ENCODE results near the gene RAG2. TPM values are rescaled to one million over a fixed set of nuclear protein-coding genes. Genes with fewer than 3 reads are reported as not detected.

The RAG2 gene
- total and polyA plus RNA-seq, 8 donors, result 0.37 to 17.9 TPM; not detected in 6

DNA sequence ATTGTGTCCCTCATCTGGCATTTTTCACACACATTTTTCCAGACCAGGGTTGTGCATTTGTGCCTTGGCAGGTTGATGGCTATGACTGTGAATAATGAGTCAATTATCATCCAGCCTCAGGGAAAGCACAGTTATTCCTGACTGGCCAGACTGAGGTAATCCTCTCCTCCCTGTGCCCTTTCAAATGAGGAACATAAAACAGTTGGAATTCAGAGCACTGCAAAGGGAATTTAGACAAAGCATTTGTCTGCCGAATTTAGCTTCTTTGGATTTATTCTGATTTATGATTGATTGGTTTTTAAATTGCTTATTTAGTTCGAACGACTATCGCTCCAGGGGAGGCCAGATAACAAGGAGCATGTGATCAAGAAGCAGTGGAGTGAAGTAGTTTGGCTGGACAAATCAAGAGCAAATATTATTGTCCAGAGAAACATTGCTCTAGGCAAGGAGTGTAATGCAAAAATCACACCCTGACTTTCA, 30.8 kb upstream of the RAG2 start:
- H3K27me3 ChIP-seq, result no peaks in the 10 kb centered on the region
- no peak overlapping the region for H3K27ac ChIP-seq
- 27 to 53% (median 35%) methylated on average over 4 of the region's 4 CpGs for WGBS, 5 donors
- no peak overlapping the region for H3K4me3 ChIP-seq
- H3K36me3 ChIP-seq, result no peaks in the 10 kb centered on the region
- no peak for TF ChIP-seq POLR2AphosphoS5 (IDR thresholded peaks at IDR 0.05)
- TF ChIP-seq POLR2A (IDR thresholded peaks at IDR 0.05), result no peak
- TF ChIP-seq EP300 (IDR thresholded peaks at IDR 0.05), result no peak
- TF ChIP-seq, protein P1, sequence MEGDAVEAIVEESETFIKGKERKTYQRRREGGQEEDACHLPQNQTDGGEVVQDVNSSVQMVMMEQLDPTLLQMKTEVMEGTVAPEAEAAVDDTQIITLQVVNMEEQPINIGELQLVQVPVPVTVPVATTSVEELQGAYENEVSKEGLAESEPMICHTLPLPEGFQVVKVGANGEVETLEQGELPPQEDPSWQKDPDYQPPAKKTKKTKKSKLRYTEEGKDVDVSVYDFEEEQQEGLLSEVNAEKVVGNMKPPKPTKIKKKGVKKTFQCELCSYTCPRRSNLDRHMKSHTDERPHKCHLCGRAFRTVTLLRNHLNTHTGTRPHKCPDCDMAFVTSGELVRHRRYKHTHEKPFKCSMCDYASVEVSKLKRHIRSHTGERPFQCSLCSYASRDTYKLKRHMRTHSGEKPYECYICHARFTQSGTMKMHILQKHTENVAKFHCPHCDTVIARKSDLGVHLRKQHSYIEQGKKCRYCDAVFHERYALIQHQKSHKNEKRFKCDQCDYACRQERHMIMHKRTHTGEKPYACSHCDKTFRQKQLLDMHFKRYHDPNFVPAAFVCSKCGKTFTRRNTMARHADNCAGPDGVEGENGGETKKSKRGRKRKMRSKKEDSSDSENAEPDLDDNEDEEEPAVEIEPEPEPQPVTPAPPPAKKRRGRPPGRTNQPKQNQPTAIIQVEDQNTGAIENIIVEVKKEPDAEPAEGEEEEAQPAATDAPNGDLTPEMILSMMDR (IDR thresholded peaks at IDR 0.05), result no peak
- intact Hi-C loops (cut with DNase I; ENCODE audit: low total_unique reads), result loop anchor here (10.0 kb wide), 1 partner anchor 64 kb away; the partner anchor contains the start of gene RAG1
- peak in 1 of 2 donors; percentile 24 for DNase-seq
- no peaks in the 10 kb centered on the region for H3K9me3 ChIP-seq
- H3K4me1 ChIP-seq, result peaks cover 0 to 9% (median 3%) of the 10 kb centered on the region in 4 donors

DNA sequence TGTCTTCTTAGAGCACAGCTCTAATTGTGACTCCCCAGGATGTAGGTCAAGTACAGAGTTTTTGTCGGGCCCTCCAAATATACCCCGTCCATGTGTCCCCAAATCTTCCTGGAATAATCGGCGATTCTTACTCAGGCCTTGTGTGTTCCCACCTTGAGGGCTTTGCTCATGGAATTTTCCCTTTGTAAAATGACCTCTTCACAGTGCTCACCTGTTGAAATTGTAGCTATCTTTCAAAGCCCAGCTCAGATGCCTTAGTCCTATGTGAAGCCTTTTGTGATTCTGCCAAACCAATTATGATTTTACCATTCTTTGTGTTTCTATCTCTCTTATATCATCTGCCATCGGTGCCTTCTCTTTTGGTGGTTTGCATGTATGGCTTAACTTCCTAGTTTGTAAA, 30.1 kb upstream of the RAG2 start:
- Histone ChIP-seq H3K4me1 (peaks cover 0 to 9% (median 3%) of the 10 kb centered on the region in 4 donors), H3K36me3 (no peaks in the 10 kb centered on the region), H3K9me3 (no peaks in the 10 kb centered on the region), H3K4me3 (no peak overlapping the region), H3K27ac (no peak overlapping the region), H3K27me3 (no peaks in the 10 kb centered on the region)
- no peak for DNase-seq
- intact Hi-C loops (cut with DNase I; ENCODE audit: low total_unique reads), result loop anchor here (10.0 kb wide), 1 partner anchor 63 kb away; the partner anchor contains the start of gene RAG1
- TF ChIP-seq POLR2A (IDR thresholded peaks at IDR 0.05) (no peak), POLR2AphosphoS5 (IDR thresholded peaks at IDR 0.05) (no peak), EP300 (IDR thresholded peaks at IDR 0.05) (no peak)
- TF ChIP-seq, protein P1 (IDR thresholded peaks at IDR 0.05), result no peak
- WGBS, 5 donors, result 92 to 96% (median 94%) methylated on average over 5 of the region's 5 CpGs

DNA sequence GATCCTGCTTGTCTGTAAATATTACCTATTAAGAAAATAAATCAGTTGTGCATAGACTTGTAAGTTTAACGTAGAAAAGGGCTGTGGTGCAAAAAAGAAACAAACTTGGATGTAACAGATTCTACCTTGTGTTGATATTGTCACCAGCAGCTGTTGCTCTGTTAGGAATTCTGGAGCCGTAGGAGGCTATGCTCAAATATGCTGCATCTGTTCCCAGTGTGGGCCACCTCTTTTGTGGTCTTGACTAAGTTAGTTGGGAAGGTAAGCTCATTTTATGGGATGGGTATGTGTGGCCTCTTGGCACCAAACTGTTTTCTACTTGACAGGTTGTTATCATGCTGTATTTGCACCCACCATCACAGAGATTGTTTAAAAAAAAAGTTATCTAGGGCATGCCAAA, 29.4 kb upstream of the RAG2 start:
- H3K27ac ChIP-seq, result no peak overlapping the region
- no peak for DNase-seq
- no peaks in the 10 kb centered on the region for H3K36me3 ChIP-seq
- intact Hi-C loops (cut with DNase I; ENCODE audit: low total_unique reads), result loop anchor here (10.0 kb wide), 1 partner anchor 63 kb away; the partner anchor contains the start of gene RAG1
- H3K27me3 ChIP-seq, result no peaks in the 10 kb centered on the region
- H3K9me3 ChIP-seq, result no peaks in the 10 kb centered on the region
- peaks cover 0 to 9% (median 3%) of the 10 kb centered on the region in 4 donors for H3K4me1 ChIP-seq
- WGBS, 5 donors, result 81 to 88% (median 85%) methylated on average over 2 of the region's 2 CpGs
- H3K4me3 ChIP-seq, result no peak overlapping the region
- TF ChIP-seq, protein P1 (IDR thresholded peaks at IDR 0.05), result no peak
- no peak for TF ChIP-seq POLR2A (IDR thresholded peaks at IDR 0.05)
- no peak for TF ChIP-seq POLR2AphosphoS5 (IDR thresholded peaks at IDR 0.05)
- TF ChIP-seq EP300 (IDR thresholded peaks at IDR 0.05), result no peak

DNA sequence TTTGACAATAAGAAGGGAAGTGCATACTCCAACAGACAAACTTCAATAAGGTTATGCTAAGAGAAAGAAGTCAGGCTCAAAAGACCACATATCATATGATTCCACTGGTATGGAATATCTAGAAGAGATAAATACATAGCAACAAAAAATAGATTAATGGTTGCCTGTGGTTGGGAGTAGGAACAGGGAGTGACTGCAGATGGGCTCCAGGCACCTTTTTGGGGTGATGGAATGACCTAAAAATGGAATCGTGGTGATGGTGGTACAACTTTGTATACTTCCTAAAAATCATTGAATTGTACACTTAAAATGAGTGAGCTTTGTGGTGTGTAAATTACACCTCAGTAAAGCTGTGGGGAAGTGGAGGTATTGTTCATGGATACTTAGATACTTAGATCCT, 29.0 kb upstream of the RAG2 start:
- Histone ChIP-seq H3K9me3 (no peaks in the 10 kb centered on the region), H3K27ac (no peak overlapping the region), H3K27me3 (no peaks in the 10 kb centered on the region), H3K36me3 (no peaks in the 10 kb centered on the region), H3K4me3 (no peak overlapping the region), H3K4me1 (peaks cover 0 to 9% (median 3%) of the 10 kb centered on the region in 4 donors)
- intact Hi-C loops (cut with DNase I; ENCODE audit: low total_unique reads), result loop anchor here (10.0 kb wide), 1 partner anchor 62 kb away; the partner anchor contains the start of gene RAG1
- 72 to 92% (median 91%) methylated on average over 1 of the region's 1 CpG for WGBS, 5 donors
- TF ChIP-seq EP300 (IDR thresholded peaks at IDR 0.05) (no peak), POLR2A (IDR thresholded peaks at IDR 0.05) (no peak), POLR2AphosphoS5 (IDR thresholded peaks at IDR 0.05) (no peak)
- TF ChIP-seq, protein P1 (IDR thresholded peaks at IDR 0.05), result no peak
- DNase-seq, result no peak

All from stomach (tissue), 9 donors.